ENCODE results near the gene USP43.
"Not testable (repeated sequence)": the region's sequence is repeated elsewhere in the genome, so short reads cannot be mapped to it uniquely, and the experiment has no call there.

The USP43 gene

DNA sequence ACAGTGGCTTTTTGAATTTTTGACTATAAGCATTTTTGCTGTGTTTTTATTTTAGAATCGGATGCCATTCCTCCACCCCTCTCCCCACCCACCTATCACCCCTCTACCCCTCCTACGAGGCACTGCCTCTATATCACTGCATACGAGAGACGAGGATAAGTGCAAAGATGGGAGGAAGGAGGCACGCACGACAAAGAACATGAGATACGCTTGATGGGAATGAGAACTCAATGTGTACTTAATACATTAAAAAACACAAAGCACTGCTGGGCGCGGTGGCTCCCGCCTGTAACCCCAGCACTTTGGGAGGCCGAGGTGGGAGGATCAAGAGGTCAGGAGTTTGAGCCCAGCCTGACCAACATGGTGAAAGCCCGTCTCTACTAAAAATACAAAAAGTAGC lies 8.8 kb upstream of the USP43 start:
- no peaks in the 10 kb centered on the region for H3K4me1 ChIP-seq (ENCODE audit: control insufficient read depth, insufficient read depth, low read length)
- H3K9ac ChIP-seq (ENCODE audit: low read length), result no peak overlapping the region
- H3K9me3 ChIP-seq (ENCODE audit: control insufficient read depth, low read length), result no peaks in the 10 kb centered on the region
- H3K36me3 ChIP-seq (ENCODE audit: control insufficient read depth, insufficient read depth, low read length), result no peaks in the 10 kb centered on the region
- H3K27me3 ChIP-seq (ENCODE audit: control insufficient read depth, insufficient read depth, low read length), result no peaks in the 10 kb centered on the region
- H3K4me3 ChIP-seq (ENCODE audit: low read length), result no peak overlapping the region

DNA sequence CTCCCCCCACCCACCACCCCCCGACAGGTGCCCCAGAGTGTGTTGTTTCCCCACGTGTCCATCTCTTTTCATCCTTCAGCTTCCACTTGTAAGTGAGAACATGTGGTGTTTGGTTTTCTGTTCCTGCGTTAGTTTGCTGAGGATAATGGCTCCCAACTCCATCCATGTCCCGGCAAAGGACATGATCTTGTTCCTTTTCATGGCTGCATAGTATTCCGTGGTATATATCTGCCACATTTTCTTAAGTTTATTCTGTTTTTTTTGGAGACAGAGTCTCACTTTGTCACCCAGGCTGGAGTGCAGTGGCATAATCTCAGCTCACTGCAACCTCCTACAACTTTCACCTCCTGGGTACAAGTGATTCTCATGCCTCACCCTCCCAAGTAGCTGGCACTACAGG lies 4.9 kb upstream of the USP43 start:
- not testable (repeated sequence) for H3K9ac ChIP-seq (ENCODE audit: low read length); H3K4me3 ChIP-seq (ENCODE audit: low read length); H3K4me1 ChIP-seq (ENCODE audit: control insufficient read depth, insufficient read depth, low read length); H3K27me3 ChIP-seq (ENCODE audit: control insufficient read depth, insufficient read depth, low read length); H3K9me3 ChIP-seq (ENCODE audit: control insufficient read depth, low read length); H3K36me3 ChIP-seq (ENCODE audit: control insufficient read depth, insufficient read depth, low read length)

DNA sequence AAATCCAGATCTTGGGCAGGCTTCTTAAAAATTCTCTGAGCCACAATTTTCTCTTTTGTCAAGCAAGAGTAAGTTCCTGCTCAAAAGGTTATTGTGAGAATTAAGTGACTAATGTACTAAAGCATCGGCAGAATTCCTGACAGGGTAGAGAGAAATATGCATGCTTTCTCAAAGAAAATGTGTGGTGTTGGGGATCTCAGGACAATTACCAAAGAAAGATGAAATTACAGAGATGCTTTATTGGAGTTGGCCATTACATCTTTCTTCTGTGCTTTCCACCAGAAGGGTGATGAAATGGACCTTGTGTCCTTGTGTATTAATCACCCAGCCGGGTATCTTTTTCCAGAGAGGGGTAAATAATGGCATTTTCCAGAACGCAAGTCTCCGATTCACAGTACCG lies 1.7 kb upstream of the USP43 start:
- Histone ChIP-seq H3K9me3 (ENCODE audit: control insufficient read depth, low read length) (no peaks in the 10 kb centered on the region), H3K36me3 (ENCODE audit: control insufficient read depth, insufficient read depth, low read length) (no peaks in the 10 kb centered on the region), H3K4me1 (ENCODE audit: control insufficient read depth, insufficient read depth, low read length) (peaks cover 16% of the 10 kb centered on the region), H3K4me3 (ENCODE audit: low read length) (no peak overlapping the region), H3K9ac (ENCODE audit: low read length) (no peak overlapping the region), H3K27me3 (ENCODE audit: control insufficient read depth, insufficient read depth, low read length) (peaks cover 16% of the 10 kb centered on the region)

DNA sequence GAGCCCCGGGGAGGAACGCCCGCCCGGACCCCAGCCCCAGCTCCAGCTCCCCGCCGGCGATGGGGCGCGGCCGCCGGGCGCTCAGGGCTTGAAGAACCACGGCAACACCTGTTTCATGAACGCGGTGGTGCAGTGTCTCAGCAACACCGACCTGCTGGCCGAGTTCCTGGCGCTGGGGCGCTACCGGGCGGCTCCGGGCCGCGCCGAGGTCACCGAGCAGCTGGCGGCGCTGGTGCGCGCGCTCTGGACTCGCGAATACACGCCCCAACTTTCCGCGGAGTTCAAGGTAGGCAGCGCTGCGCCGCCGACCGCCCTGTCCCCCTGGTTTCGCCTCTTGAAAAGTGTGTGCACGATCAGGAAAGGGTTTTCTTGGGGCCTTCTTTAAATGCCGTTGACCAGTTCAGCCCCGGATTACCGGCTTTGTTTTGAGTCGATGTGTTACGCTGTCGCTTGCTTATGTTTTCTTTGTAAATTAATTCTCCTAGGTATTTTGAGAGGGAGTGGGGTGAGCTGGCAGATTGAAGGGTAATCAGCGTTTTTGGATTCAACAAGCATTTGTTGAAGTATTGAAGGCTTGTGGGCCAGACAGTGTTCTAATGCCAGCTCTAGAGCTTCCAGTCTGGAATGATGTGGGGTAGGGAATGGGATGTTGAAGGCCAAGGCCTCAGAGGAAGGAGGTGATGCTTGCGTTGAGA lies 681 bp downstream of the USP43 start:
- peak overlapping the region; percentile 77 for H3K9ac ChIP-seq (ENCODE audit: low read length)
- H3K36me3 ChIP-seq (ENCODE audit: control insufficient read depth, insufficient read depth, low read length), result no peaks in the 10 kb centered on the region
- peaks cover 16% of the 10 kb centered on the region for H3K27me3 ChIP-seq (ENCODE audit: control insufficient read depth, insufficient read depth, low read length)
- peak overlapping the region; percentile 44 for H3K4me3 ChIP-seq (ENCODE audit: low read length)
- H3K4me1 ChIP-seq (ENCODE audit: control insufficient read depth, insufficient read depth, low read length), result peaks cover 17% of the 10 kb centered on the region
- H3K9me3 ChIP-seq (ENCODE audit: control insufficient read depth, low read length), result no peaks in the 10 kb centered on the region

- H3K27me3 ChIP-seq (ENCODE audit: control insufficient read depth, insufficient read depth, low read length), result peaks cover 16% of the 10 kb centered on the region
- no peaks in the 10 kb centered on the region for H3K36me3 ChIP-seq (ENCODE audit: control insufficient read depth, insufficient read depth, low read length)
- H3K4me1 ChIP-seq (ENCODE audit: control insufficient read depth, insufficient read depth, low read length), result peaks cover 17% of the 10 kb centered on the region
- peak overlapping the region; percentile 77 for H3K9ac ChIP-seq (ENCODE audit: low read length)
- no peaks in the 10 kb centered on the region for H3K9me3 ChIP-seq (ENCODE audit: control insufficient read depth, low read length)
- peak overlapping the region; percentile 44 for H3K4me3 ChIP-seq (ENCODE audit: low read length)
Observed at GRCh38 chr17:9646546-9646885, 1.2 kb downstream of the USP43 start.

GRCh38 chr17:9647014-9647413 lies 1.7 kb downstream of the USP43 start:
- Histone ChIP-seq H3K4me3 (ENCODE audit: low read length) (no peak overlapping the region), H3K27me3 (ENCODE audit: control insufficient read depth, insufficient read depth, low read length) (peaks cover 16% of the 10 kb centered on the region), H3K9ac (ENCODE audit: low read length) (no peak overlapping the region)

DNA sequence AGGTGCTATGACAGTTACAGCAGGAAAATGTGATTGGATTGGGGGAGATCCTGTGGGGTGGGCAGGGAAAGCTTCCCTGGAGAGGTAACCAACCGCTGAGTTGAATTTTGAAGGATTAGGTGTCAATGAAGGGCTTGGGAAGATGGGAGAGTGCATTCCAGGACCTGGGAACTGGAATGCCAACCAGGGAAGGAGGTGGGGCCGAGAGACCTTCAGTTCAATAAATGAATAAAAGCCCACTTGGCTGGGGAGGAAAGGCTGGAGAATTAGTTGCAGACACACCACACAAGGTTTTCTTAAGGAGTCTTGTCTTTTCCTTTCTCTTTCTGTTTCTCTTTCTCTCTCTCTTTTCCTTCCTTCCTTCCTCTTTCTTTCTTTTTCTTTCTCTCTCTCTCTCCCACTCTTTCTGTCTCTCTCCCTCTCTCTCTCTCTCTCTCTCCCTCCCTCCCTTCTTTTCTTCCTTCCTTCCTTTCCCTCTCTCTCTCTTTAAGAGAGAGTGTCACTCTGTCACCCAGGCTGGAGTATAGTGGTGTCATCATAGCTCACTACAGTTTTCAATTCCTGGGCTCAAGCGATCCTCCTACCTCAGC lies 3.3 kb downstream of the USP43 start:
- Histone ChIP-seq H3K9ac (ENCODE audit: low read length) (no peak overlapping the region), H3K27me3 (ENCODE audit: control insufficient read depth, insufficient read depth, low read length) (peaks cover 16% of the 10 kb centered on the region), H3K9me3 (ENCODE audit: control insufficient read depth, low read length) (no peaks in the 10 kb centered on the region), H3K4me3 (ENCODE audit: low read length) (no peak overlapping the region), H3K36me3 (ENCODE audit: control insufficient read depth, insufficient read depth, low read length) (no peaks in the 10 kb centered on the region), H3K4me1 (ENCODE audit: control insufficient read depth, insufficient read depth, low read length) (peaks cover 17% of the 10 kb centered on the region)

More at GRCh38 chr17:9647014-9647413, 1.7 kb downstream of the USP43 start:
- Histone ChIP-seq H3K4me1 (ENCODE audit: control insufficient read depth, insufficient read depth, low read length) (peaks cover 17% of the 10 kb centered on the region), H3K36me3 (ENCODE audit: control insufficient read depth, insufficient read depth, low read length) (no peaks in the 10 kb centered on the region), H3K9me3 (ENCODE audit: control insufficient read depth, low read length) (no peaks in the 10 kb centered on the region)

- H3K9me3 ChIP-seq (ENCODE audit: control insufficient read depth, low read length), result no peaks in the 10 kb centered on the region
- no peaks in the 10 kb centered on the region for H3K36me3 ChIP-seq (ENCODE audit: control insufficient read depth, insufficient read depth, low read length)
- H3K4me1 ChIP-seq (ENCODE audit: control insufficient read depth, insufficient read depth, low read length), result no peaks in the 10 kb centered on the region
- H3K27me3 ChIP-seq (ENCODE audit: control insufficient read depth, insufficient read depth, low read length), result no peaks in the 10 kb centered on the region
- H3K9ac ChIP-seq (ENCODE audit: low read length), result no peak overlapping the region
- H3K4me3 ChIP-seq (ENCODE audit: low read length), result no peak overlapping the region
Observed at GRCh38 chr17:9658593-9659211, 13.4 kb downstream of the USP43 start.

DNA sequence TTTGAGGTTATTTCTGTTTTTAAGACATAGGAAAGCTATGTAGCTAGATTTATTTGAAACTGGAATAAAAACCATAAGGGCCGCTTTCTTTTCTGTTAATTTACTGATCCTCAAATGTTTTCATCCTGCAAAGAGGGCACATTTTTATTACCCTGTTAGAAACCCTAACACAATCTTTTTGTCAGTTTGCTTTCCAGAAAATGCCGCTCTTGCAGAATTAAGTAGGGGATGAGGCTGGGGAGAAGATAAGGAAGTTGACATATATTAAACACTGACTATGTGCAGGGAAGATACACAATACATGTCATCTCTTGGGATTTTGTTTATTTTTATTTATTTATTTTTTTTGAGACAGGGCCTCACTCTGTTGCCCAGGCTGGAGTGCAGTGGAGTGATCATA lies 15.7 kb downstream of the USP43 start:
- no peaks in the 10 kb centered on the region for H3K4me1 ChIP-seq (ENCODE audit: control insufficient read depth, insufficient read depth, low read length)
- H3K27me3 ChIP-seq (ENCODE audit: control insufficient read depth, insufficient read depth, low read length), result no peaks in the 10 kb centered on the region
- H3K4me3 ChIP-seq (ENCODE audit: low read length), result no peak overlapping the region
- H3K9ac ChIP-seq (ENCODE audit: low read length), result no peak overlapping the region
- H3K9me3 ChIP-seq (ENCODE audit: control insufficient read depth, low read length), result no peaks in the 10 kb centered on the region
- no peaks in the 10 kb centered on the region for H3K36me3 ChIP-seq (ENCODE audit: control insufficient read depth, insufficient read depth, low read length)

- not testable (repeated sequence) for H3K36me3 ChIP-seq (ENCODE audit: control insufficient read depth, insufficient read depth, low read length); H3K9ac ChIP-seq (ENCODE audit: low read length); H3K4me1 ChIP-seq (ENCODE audit: control insufficient read depth, insufficient read depth, low read length); H3K4me3 ChIP-seq (ENCODE audit: low read length); H3K27me3 ChIP-seq (ENCODE audit: control insufficient read depth, insufficient read depth, low read length); H3K9me3 ChIP-seq (ENCODE audit: control insufficient read depth, low read length)
Observed at GRCh38 chr17:9663511-9663910, 18.2 kb downstream of the USP43 start.

DNA sequence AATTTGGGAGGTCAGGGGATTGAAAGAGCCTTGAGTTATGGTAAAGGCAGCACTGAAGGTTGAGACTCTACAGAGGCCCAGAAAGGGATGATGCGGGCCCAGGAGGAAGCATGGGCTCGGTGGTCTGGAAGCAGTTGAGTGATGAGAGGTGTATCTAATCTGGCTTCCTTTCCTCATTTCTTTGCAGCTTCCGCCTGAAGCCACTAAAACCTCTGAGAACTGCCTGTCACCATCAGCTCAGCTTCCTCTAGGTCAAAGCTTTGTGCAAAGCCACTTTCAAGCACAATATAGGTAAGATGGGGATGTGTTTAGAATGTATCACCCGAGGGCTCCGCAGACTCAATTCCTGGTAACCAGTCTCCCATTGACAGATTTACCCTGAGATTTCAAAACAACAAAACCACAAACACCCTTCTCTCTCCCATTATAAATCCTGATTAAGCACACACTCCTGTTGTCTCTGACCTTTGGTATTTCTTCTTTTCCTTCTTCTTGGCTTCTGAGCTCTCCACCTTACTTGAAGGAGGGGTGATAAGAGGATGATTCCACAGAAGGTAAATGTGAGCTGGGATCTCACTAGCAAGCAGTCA lies 21.2 kb downstream of the USP43 start:
- peaks cover 5% of the 10 kb centered on the region for H3K4me1 ChIP-seq (ENCODE audit: control insufficient read depth, insufficient read depth, low read length)
- no peak overlapping the region for H3K4me3 ChIP-seq (ENCODE audit: low read length)
- no peaks in the 10 kb centered on the region for H3K36me3 ChIP-seq (ENCODE audit: control insufficient read depth, insufficient read depth, low read length)
- no peaks in the 10 kb centered on the region for H3K27me3 ChIP-seq (ENCODE audit: control insufficient read depth, insufficient read depth, low read length)
- no peaks in the 10 kb centered on the region for H3K9me3 ChIP-seq (ENCODE audit: control insufficient read depth, low read length)
- no peak overlapping the region for H3K9ac ChIP-seq (ENCODE audit: low read length)

DNA sequence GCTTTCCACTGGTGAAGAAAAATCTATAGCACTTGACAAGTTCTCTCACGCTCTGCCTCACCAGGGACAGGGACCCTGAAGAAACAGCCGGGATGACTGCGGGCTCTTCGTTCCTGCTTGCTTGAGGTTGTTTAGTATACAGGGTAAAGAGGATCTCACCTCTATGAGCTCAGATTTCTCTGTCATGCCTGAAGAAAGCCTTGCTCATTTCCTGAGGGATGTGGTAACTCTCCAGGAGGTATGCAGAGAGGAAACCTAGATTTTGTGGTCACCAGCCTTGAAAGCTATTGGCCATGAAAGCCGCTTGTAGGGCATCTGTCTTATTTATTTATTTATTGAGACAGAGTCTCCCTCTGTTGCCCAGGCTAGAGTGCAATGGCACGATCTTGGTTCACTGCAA lies 23.2 kb downstream of the USP43 start:
- H3K9ac ChIP-seq (ENCODE audit: low read length), result no peak overlapping the region
- no peak overlapping the region for H3K4me3 ChIP-seq (ENCODE audit: low read length)
- H3K27me3 ChIP-seq (ENCODE audit: control insufficient read depth, insufficient read depth, low read length), result no peaks in the 10 kb centered on the region
- H3K9me3 ChIP-seq (ENCODE audit: control insufficient read depth, low read length), result no peaks in the 10 kb centered on the region
- no peaks in the 10 kb centered on the region for H3K36me3 ChIP-seq (ENCODE audit: control insufficient read depth, insufficient read depth, low read length)
- H3K4me1 ChIP-seq (ENCODE audit: control insufficient read depth, insufficient read depth, low read length), result peaks cover 5% of the 10 kb centered on the region

Measured in mucosa of stomach (tissue), 1 donor.